Ovary (tissue), 3 donors: ENCODE measurements around the gene HPSE2.

Experiments used
- EP300 ChIP-seq: sonication (generic); formaldehyde crosslinking; IDR thresholded peaks from one replicate; pipeline ENCODE4 v1.6.1; 2017; ENCODE audit warnings: antibody characterized with exemption
- POLR2A ChIP-seq: fragments of 450-650 bp; IDR thresholded peaks from one replicate; pipeline ENCODE4 v1.6.1; 2017; ENCODE audit warnings: antibody characterized with exemption, mild to moderate bottlenecking, moderate library complexity
- TF ChIP-seq, protein P1 (sequence below), 3 donors: fragments of 450-650 bp in 2 of 3; fragments of 200-600 bp in 1 of 3; IDR thresholded peaks; one replicate each; pipeline versions ENCODE4 v1.5.1 to v1.8.0; 2016 to 2022; ENCODE audit warnings: antibody characterized with exemption in 3 of 3, mild to moderate bottlenecking in 1 of 3
- donor health status: DM: no; HTN: no; CAD: no.

DNA sequence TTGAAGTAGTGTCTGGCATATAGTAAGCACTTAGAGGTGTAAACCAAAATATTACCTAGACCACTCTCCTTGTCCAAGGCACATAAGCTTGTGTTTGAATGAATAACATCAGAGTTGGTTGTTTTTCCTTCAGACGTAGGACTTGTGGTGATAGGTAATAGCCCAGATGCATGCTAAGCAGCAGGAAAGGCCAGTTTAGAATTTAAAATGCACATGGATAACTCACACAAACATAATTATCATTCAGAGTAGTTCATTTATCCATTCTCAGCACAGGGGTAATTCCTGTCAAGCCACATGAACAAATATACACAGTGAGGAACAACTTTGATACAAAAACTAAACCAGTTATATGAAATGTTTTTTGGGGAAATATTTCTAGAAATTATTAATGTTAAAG lies 607.9 kb downstream of the HPSE2 start:
- TF ChIP-seq, protein P1, sequence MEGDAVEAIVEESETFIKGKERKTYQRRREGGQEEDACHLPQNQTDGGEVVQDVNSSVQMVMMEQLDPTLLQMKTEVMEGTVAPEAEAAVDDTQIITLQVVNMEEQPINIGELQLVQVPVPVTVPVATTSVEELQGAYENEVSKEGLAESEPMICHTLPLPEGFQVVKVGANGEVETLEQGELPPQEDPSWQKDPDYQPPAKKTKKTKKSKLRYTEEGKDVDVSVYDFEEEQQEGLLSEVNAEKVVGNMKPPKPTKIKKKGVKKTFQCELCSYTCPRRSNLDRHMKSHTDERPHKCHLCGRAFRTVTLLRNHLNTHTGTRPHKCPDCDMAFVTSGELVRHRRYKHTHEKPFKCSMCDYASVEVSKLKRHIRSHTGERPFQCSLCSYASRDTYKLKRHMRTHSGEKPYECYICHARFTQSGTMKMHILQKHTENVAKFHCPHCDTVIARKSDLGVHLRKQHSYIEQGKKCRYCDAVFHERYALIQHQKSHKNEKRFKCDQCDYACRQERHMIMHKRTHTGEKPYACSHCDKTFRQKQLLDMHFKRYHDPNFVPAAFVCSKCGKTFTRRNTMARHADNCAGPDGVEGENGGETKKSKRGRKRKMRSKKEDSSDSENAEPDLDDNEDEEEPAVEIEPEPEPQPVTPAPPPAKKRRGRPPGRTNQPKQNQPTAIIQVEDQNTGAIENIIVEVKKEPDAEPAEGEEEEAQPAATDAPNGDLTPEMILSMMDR (IDR thresholded peaks at IDR 0.05): no peak
- TF ChIP-seq POLR2A: no peak
- TF ChIP-seq EP300: no peak
